B cell (primary cell): ENCODE measurements around the gene CACNA1G. TPM values are rescaled to one million over a fixed set of nuclear protein-coding genes. Genes with fewer than 3 reads are reported as not detected.

Source experiments
- ATAC-seq: fragments of 200-7000 bp; cut with Tn5 transposase; one replicate; pipeline ENCODE4 v1.10.0; 2021; ENCODE audit warnings: low read depth, mild to moderate bottlenecking, moderate number of reproducible peaks, moderate library complexity
- CTCF ChIA-PET: fragments of 350-600 bp; sonication (Branson Sonifier 250); formaldehyde crosslinking; loops from one replicate; lab custom pipeline; 2021; ENCODE audit warnings: antibody characterized with exemption, inconsistent platforms; lab: Charles Lee
- POLR2A ChIA-PET: fragments of 350-600 bp; sonication (Branson Sonifier 250); formaldehyde crosslinking; loops from one replicate; lab custom pipeline; 2021; ENCODE audit warnings: antibody characterized with exemption; lab: Charles Lee
- DNase-seq: peaks from one replicate; pipeline ENCODE4 v3.0.0; 2013
- H2AFZ ChIP-seq: 2 replicates; pipeline ENCODE4 v1.6.1; 2012; ENCODE audit warnings: mild to moderate bottlenecking, low read depth, low read length; ENCODE audit not compliant: insufficient read depth, poor library complexity, severe bottlenecking
- H3K27ac ChIP-seq, 2 donors: 1 replicate in 1 of 2; 2 replicates in 1 of 2; pipeline ENCODE4 v1.5.1; 2012 to 2013; ENCODE audit warnings: low read length in 2 of 2, mild to moderate bottlenecking in 2 of 2, moderate library complexity in 1 of 2
- H3K27me3 ChIP-seq, 4 experiments: fragments of 200-600 bp in 1 of 4; sonication (generic) in 1 of 4; replicated peaks in 1 of 4; 1 replicate in 2 of 4; 2 replicates in 2 of 4; pipeline versions ENCODE4 v1.6.1 to v1.7.0; 2013 to 2016; ENCODE audit warnings: low read length in 3 of 4, mild to moderate bottlenecking in 2 of 4, mixed read lengths in 1 of 4, moderate library complexity in 1 of 4; ENCODE audit not compliant: insufficient read depth in 4 of 4, control insufficient read depth in 3 of 4; ENCODE audit errors: control extremely low read depth in 1 of 4
- H3K36me3 ChIP-seq, 2 experiments: replicated peaks in 1 of 2; 1 replicate in 1 of 2; 2 replicates in 1 of 2; pipeline versions ENCODE4 v1.6.1 to v1.7.1; 2013; ENCODE audit warnings: low read length in 1 of 2; ENCODE audit not compliant: insufficient read depth in 2 of 2, control insufficient read depth in 1 of 2; ENCODE audit errors: control extremely low read depth in 1 of 2, extremely low read depth in 1 of 2
- H3K4me1 ChIP-seq, 2 donors: fragments of 200-600 bp in 1 of 2; sonication (generic) in 1 of 2; 1 replicate in 1 of 2; 2 replicates in 1 of 2; pipeline versions ENCODE4 v1.5.1 to v1.6.1; 2013 to 2017; ENCODE audit warnings: low read length in 2 of 2; ENCODE audit not compliant: control insufficient read depth in 2 of 2, insufficient read depth in 2 of 2
- H3K4me2 ChIP-seq: replicated peaks from 2 replicates; pipeline ENCODE3; 2012; ENCODE audit warnings: mild to moderate bottlenecking, low read depth, low read length; ENCODE audit not compliant: poor library complexity, severe bottlenecking
- H3K4me3 ChIP-seq, 5 experiments: fragments of 200-600 bp in 1 of 5; sonication (generic) in 1 of 5; 1 replicate in 3 of 5; 2 replicates in 2 of 5; pipeline versions ENCODE4 v1.5.1 to v1.7.0; 2011 to 2016; ENCODE audit warnings: low read length in 4 of 5, mild to moderate bottlenecking in 4 of 5, low read depth in 2 of 5, control low read depth in 1 of 5, moderate library complexity in 1 of 5; ENCODE audit not compliant: insufficient read depth in 1 of 5; ENCODE audit errors: control extremely low read depth in 1 of 5, extremely low read depth in 1 of 5
- H3K79me2 ChIP-seq: fragments of 200-600 bp; sonication (generic); one replicate; pipeline ENCODE4 v1.6.0; 2016; ENCODE audit warnings: low read length; ENCODE audit not compliant: control insufficient read depth, insufficient read depth
- H3K9ac ChIP-seq: fragments of 200-600 bp; sonication (generic); 2 replicates; pipeline ENCODE4 v1.6.1; 2017; ENCODE audit warnings: mild to moderate bottlenecking, low read length, moderate library complexity
- H3K9me3 ChIP-seq, 3 donors: one replicate each; pipeline versions ENCODE4 v1.6.1 to v1.7.1; 2013; ENCODE audit warnings: low read length in 2 of 3; ENCODE audit not compliant: control insufficient read depth in 2 of 3, insufficient read depth in 1 of 3; ENCODE audit errors: control extremely low read depth in 1 of 3
- H4K20me1 ChIP-seq: 2 replicates; pipeline ENCODE4 v1.6.0; 2012; ENCODE audit warnings: mild to moderate bottlenecking, low read length; ENCODE audit not compliant: insufficient read depth, control insufficient read depth, poor library complexity, severe bottlenecking
- H3K27ac Mint-ChIP-seq: one replicate; pipeline ENCODE4 v1.8.0; 2021; ENCODE audit warnings: mixed read lengths
- H3K27me3 Mint-ChIP-seq: one replicate; pipeline ENCODE4 v1.8.0; 2021; ENCODE audit warnings: mixed read lengths
- H3K4me1 Mint-ChIP-seq: one replicate; pipeline ENCODE4 v1.8.0; 2021; ENCODE audit warnings: mixed read lengths
- H3K4me3 Mint-ChIP-seq: one replicate; pipeline ENCODE4 v1.8.0; 2021; ENCODE audit warnings: mixed read lengths
- H3K9me3 Mint-ChIP-seq: one replicate; pipeline ENCODE4 v1.8.0; 2022; ENCODE audit warnings: mixed read lengths; ENCODE audit not compliant: insufficient read depth
- EZH2 ChIP-seq: IDR thresholded peaks from 2 replicates; pipeline ENCODE4 v1.6.1; 2012; ENCODE audit warnings: borderline replicate concordance, low read depth, mild to moderate bottlenecking, moderate library complexity, low read length; ENCODE audit not compliant: insufficient read depth, poor library complexity, severe bottlenecking
- WGBS: methylation state at CpG from one replicate; pipeline ENCODE4 v1.1.5; 2013; ENCODE audit warnings: missing lambda C conversion rate; ENCODE audit not compliant: insufficient coverage; 5-methylcytosine and 5-hydroxymethylcytosine counted together
- intact Hi-C: fragments of 100-400 bp; cut with micrococcal nuclease; formaldehyde crosslinking; loops from one replicate; pipeline ENCODE4 v1.10.0; 2022
- polyA plus RNA-seq: library from polyadenylated mRNA; depleted of rRNA; stranded (reverse); fragments of >200 nt; gene quantifications from 2 replicates; pipeline ENCODE4 v1.2.3, GENCODE V29; 2012
- total RNA-seq, 2 donors: library from RNA; stranded (reverse); fragments of 120-200 nt in 1 of 2; gene quantifications; 1 replicate in 1 of 2; 2 replicates in 1 of 2; pipeline versions ENCODE4 v1.2.3 to v1.2.4, GENCODE V29; 2013 to 2022
- TF ChIP-seq, protein P1 (sequence below): fragments of 200-600 bp; IDR thresholded peaks from one replicate; pipeline ENCODE4 v1.8.0; 2022; ENCODE audit warnings: antibody characterized with exemption, mild to moderate bottlenecking

Gene CACNA1G
- total and polyA plus RNA-seq, 2 donors (not counting 1 experiment from before 2014, with no cell fraction given): 0.12 TPM; not detected in 1

DNA sequence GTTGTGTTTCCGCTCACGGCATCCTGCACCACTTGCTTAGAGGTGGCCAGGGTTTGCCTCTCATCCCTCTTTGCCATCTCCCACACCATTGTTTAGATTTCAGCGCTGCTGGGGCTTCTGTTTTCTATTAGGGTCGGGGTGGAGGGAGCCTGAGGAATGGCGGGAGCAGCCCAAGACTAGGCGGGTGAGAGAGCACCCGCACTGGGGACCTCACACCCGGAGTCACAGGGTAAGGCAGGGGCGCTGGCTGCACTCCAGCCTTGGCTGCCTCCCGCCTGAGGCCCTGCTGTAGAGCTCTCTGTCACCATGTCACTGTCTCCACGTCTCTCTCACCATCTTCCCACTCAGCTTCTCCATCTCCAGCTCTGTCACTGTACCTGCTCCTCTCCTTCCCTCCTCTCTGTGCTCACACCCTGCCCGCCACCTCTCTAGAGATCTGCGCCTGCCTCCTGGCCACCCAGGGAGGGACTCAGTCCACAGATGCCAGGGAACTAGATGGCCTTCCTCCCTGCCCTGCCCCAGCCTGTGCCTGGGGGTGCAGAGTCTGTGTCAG is 41.4 kb downstream of the CACNA1G start:
- no peak overlapping the region for H2AFZ ChIP-seq
- no peak overlapping the region for H3K4me3 ChIP-seq
- H3K27me3 Mint-ChIP-seq: peaks cover 30% of the 10 kb centered on the region
- H3K27ac ChIP-seq: no peak overlapping the region
- no peak overlapping the region for H3K4me3 Mint-ChIP-seq
- WGBS: 83% methylated on average over 10 of the region's 13 CpGs
- no peaks in the 10 kb centered on the region for H3K9me3 ChIP-seq
- no peaks in the 10 kb centered on the region for H3K36me3 ChIP-seq
- peaks cover 0 to 14% (median 0%) of the 10 kb centered on the region in 4 experiments for H3K27me3 ChIP-seq
- no peaks in the 10 kb centered on the region for H3K9me3 Mint-ChIP-seq
- H3K4me1 Mint-ChIP-seq: no peaks in the 10 kb centered on the region
- no peak overlapping the region for H3K27ac Mint-ChIP-seq
- no peaks in the 10 kb centered on the region for H3K79me2 ChIP-seq
- no peaks in the 10 kb centered on the region for H4K20me1 ChIP-seq
- ChIA-PET CTCF (no interaction called here), POLR2A (no interaction called here)
- intact Hi-C loops: no loop called here
- DNase-seq (no peak), ATAC-seq (no peak)
- TF ChIP-seq, protein P1, sequence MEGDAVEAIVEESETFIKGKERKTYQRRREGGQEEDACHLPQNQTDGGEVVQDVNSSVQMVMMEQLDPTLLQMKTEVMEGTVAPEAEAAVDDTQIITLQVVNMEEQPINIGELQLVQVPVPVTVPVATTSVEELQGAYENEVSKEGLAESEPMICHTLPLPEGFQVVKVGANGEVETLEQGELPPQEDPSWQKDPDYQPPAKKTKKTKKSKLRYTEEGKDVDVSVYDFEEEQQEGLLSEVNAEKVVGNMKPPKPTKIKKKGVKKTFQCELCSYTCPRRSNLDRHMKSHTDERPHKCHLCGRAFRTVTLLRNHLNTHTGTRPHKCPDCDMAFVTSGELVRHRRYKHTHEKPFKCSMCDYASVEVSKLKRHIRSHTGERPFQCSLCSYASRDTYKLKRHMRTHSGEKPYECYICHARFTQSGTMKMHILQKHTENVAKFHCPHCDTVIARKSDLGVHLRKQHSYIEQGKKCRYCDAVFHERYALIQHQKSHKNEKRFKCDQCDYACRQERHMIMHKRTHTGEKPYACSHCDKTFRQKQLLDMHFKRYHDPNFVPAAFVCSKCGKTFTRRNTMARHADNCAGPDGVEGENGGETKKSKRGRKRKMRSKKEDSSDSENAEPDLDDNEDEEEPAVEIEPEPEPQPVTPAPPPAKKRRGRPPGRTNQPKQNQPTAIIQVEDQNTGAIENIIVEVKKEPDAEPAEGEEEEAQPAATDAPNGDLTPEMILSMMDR: no peak
- no peak for TF ChIP-seq EZH2
- no peak overlapping the region for H3K9ac ChIP-seq
- no peaks in the 10 kb centered on the region for H3K4me1 ChIP-seq
- no peak overlapping the region for H3K4me2 ChIP-seq

DNA sequence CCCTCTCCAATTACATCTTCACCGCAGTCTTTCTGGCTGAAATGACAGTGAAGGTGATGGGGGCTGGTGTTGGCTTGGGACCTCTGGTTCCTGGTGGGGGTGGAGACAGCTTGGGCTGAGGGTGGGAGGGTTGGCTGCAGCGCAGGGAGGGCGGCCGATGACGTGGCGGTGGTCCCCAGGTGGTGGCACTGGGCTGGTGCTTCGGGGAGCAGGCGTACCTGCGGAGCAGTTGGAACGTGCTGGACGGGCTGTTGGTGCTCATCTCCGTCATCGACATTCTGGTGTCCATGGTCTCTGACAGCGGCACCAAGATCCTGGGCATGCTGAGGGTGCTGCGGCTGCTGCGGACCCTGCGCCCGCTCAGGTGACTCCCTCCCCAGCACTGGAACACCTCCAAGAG is 42.3 kb downstream of the CACNA1G start:
- no peak for ATAC-seq
- Histone ChIP-seq H3K36me3 (no peaks in the 10 kb centered on the region), H3K27me3 (peaks cover 0 to 18% (median 0%) of the 10 kb centered on the region in 4 experiments), H4K20me1 (no peaks in the 10 kb centered on the region), H3K4me2 (no peak overlapping the region), H3K27ac (no peak overlapping the region), H2AFZ (no peak overlapping the region), H3K79me2 (no peaks in the 10 kb centered on the region), H3K4me1 (no peaks in the 10 kb centered on the region), H3K9ac (no peak overlapping the region), H3K4me3 (no peak overlapping the region), H3K9me3 (no peaks in the 10 kb centered on the region)
- Mint-ChIP-seq H3K9me3 (no peaks in the 10 kb centered on the region), H3K27me3 (peaks cover 30% of the 10 kb centered on the region), H3K27ac (no peak overlapping the region), H3K4me1 (no peaks in the 10 kb centered on the region), H3K4me3 (no peak overlapping the region)
- DNase-seq: no peak
- no peak for TF ChIP-seq EZH2
- TF ChIP-seq, protein P1: no peak
- 94% methylated on average over 16 of the region's 18 CpGs for WGBS
- POLR2A ChIA-PET: no interaction called here
- CTCF ChIA-PET: no interaction called here
- intact Hi-C loops: no loop called here
